Measurements from ENCODE around the gene TOP1. TPM values are rescaled to one million over a fixed set of nuclear protein-coding genes. Genes with fewer than 3 reads are reported as not detected.

Gene TOP1
- total RNA-seq, 1 donor from 2014 or later, result 58.9 TPM

- H3K4me1 Mint-ChIP-seq, result peaks cover 34% of the 10 kb centered on the region
- no peak overlapping the region for H3K4me3 Mint-ChIP-seq
- H3K9ac ChIP-seq, result no peak overlapping the region
- H3K4me1 ChIP-seq, result peaks cover 18% of the 10 kb centered on the region
- TF ChIP-seq CTCF (IDR thresholded peaks at IDR 0.05) (no peak), EZH2phosphoT487 (IDR thresholded peaks at IDR 0.05) (no peak), EZH2 (IDR thresholded peaks at IDR 0.05) (no peak)
- H3K27me3 Mint-ChIP-seq (ENCODE audit: insufficient read depth, low read depth), result peaks cover 4% of the 10 kb centered on the region
- no peaks in the 10 kb centered on the region for H3K36me3 ChIP-seq
- H3K9me3 ChIP-seq (ENCODE audit: low read depth), result no peaks in the 10 kb centered on the region
- no peak overlapping the region for H3K27ac ChIP-seq
- H3K36me3 Mint-ChIP-seq, result peaks cover 47% of the 10 kb centered on the region
- H3K4me2 ChIP-seq, result no peak overlapping the region
- H3K9me3 Mint-ChIP-seq, result no peaks in the 10 kb centered on the region
- H4K20me1 ChIP-seq (ENCODE audit: low read depth), result peaks cover 100% of the 10 kb centered on the region
- no peaks in the 10 kb centered on the region for H3F3A ChIP-seq (ENCODE audit: low read depth)
- H3K4me3 ChIP-seq, result no peak overlapping the region
- H3K27me3 ChIP-seq, result no peaks in the 10 kb centered on the region
- peak overlapping the region; percentile 14 for H3K27ac Mint-ChIP-seq
- H3K79me2 ChIP-seq (ENCODE audit: low read depth), result peaks cover 100% of the 10 kb centered on the region
- H2AFZ ChIP-seq (replicated peaks), result no peak overlapping the region
- DNase-seq (ENCODE audit: low spot score), result no peak
Observed at GRCh38 chr20:41145821-41146620, 117.4 kb downstream of the TOP1 start.

- H3K4me1 ChIP-seq, result peaks cover under 1% of the 10 kb centered on the region
- Mint-ChIP-seq H3K27me3 (ENCODE audit: insufficient read depth, low read depth) (peaks cover 8% of the 10 kb centered on the region), H3K4me3 (no peak overlapping the region), H3K36me3 (peaks cover 43% of the 10 kb centered on the region), H3K9me3 (no peaks in the 10 kb centered on the region), H3K27ac (no peak overlapping the region), H3K4me1 (peaks cover 22% of the 10 kb centered on the region)
- no peak overlapping the region for H3K4me3 ChIP-seq
- H3K36me3 ChIP-seq, result no peaks in the 10 kb centered on the region
- no peak overlapping the region for H2AFZ ChIP-seq (replicated peaks)
- H4K20me1 ChIP-seq (ENCODE audit: low read depth), result peaks cover 100% of the 10 kb centered on the region
- H3K27ac ChIP-seq, result no peak overlapping the region
- H3F3A ChIP-seq (ENCODE audit: low read depth), result no peaks in the 10 kb centered on the region
- no peaks in the 10 kb centered on the region for H3K9me3 ChIP-seq (ENCODE audit: low read depth)
- peaks cover 100% of the 10 kb centered on the region for H3K79me2 ChIP-seq (ENCODE audit: low read depth)
- H3K4me2 ChIP-seq, result no peak overlapping the region
- TF ChIP-seq EZH2phosphoT487 (IDR thresholded peaks at IDR 0.05), result no peak
- TF ChIP-seq EZH2 (IDR thresholded peaks at IDR 0.05), result no peak
- no peak for TF ChIP-seq CTCF (IDR thresholded peaks at IDR 0.05)
- no peak for DNase-seq (ENCODE audit: low spot score)
- H3K9ac ChIP-seq, result no peak overlapping the region
- H3K27me3 ChIP-seq, result no peaks in the 10 kb centered on the region
Observed at GRCh38 chr20:41147767-41148191, 119.2 kb downstream of the TOP1 start.

- H4K20me1 ChIP-seq (ENCODE audit: low read depth), result peaks cover 100% of the 10 kb centered on the region
- no peaks in the 10 kb centered on the region for H3K4me1 ChIP-seq
- DNase-seq (ENCODE audit: low spot score), result no peak
- H3K4me1 Mint-ChIP-seq, result peaks cover 20% of the 10 kb centered on the region
- no peak overlapping the region for H3K27ac Mint-ChIP-seq
- H2AFZ ChIP-seq (replicated peaks), result no peak overlapping the region
- TF ChIP-seq EZH2 (IDR thresholded peaks at IDR 0.05) (no peak), CTCF (IDR thresholded peaks at IDR 0.05) (no peak)
- H3K9ac ChIP-seq, result no peak overlapping the region
- peaks cover 37% of the 10 kb centered on the region for H3K36me3 Mint-ChIP-seq
- peaks cover 8% of the 10 kb centered on the region for H3K27me3 Mint-ChIP-seq (ENCODE audit: insufficient read depth, low read depth)
- H3K36me3 ChIP-seq, result no peaks in the 10 kb centered on the region
- no peaks in the 10 kb centered on the region for H3K27me3 ChIP-seq
- no peak overlapping the region for H3K27ac ChIP-seq
- H3K4me2 ChIP-seq, result no peak overlapping the region
- H3F3A ChIP-seq (ENCODE audit: low read depth), result no peaks in the 10 kb centered on the region
- no peaks in the 10 kb centered on the region for H3K9me3 Mint-ChIP-seq
- H3K4me3 ChIP-seq, result no peak overlapping the region
- H3K4me3 Mint-ChIP-seq, result no peak overlapping the region
- peaks cover 100% of the 10 kb centered on the region for H3K79me2 ChIP-seq (ENCODE audit: low read depth)
- no peaks in the 10 kb centered on the region for H3K9me3 ChIP-seq (ENCODE audit: low read depth)
Observed at GRCh38 chr20:41148942-41149341, 120.3 kb downstream of the TOP1 start.

All from neural progenitor cell (in vitro differentiated cells).